ENCODE results near the gene GBE1.
"Not testable (repeated sequence)": the region's sequence is repeated elsewhere in the genome, so short reads cannot be mapped to it uniquely, and the experiment has no call there.

Gene GBE1

GRCh38 chr3:81758275-81758674 is 3.2 kb downstream of the GBE1 start:
- peak; percentile 44 for DNase-seq (ENCODE audit: low read depth)
- H3K4me3 ChIP-seq (ENCODE audit: control insufficient read depth, low read depth, low read length): no peak overlapping the region
- no peak for TF ChIP-seq CTCF (IDR thresholded peaks at IDR 0.05; ENCODE audit: control insufficient read depth, insufficient read depth, low read depth, low read length, missing control alignments)

GRCh38 chr3:81753416-81754027 is 7.9 kb downstream of the GBE1 start:
- no peak for TF ChIP-seq CTCF (IDR thresholded peaks at IDR 0.05; ENCODE audit: control insufficient read depth, insufficient read depth, low read depth, low read length, missing control alignments)
- H3K4me3 ChIP-seq (ENCODE audit: control insufficient read depth, low read depth, low read length): no peak overlapping the region
- DNase-seq (ENCODE audit: low read depth): no peak

DNA sequence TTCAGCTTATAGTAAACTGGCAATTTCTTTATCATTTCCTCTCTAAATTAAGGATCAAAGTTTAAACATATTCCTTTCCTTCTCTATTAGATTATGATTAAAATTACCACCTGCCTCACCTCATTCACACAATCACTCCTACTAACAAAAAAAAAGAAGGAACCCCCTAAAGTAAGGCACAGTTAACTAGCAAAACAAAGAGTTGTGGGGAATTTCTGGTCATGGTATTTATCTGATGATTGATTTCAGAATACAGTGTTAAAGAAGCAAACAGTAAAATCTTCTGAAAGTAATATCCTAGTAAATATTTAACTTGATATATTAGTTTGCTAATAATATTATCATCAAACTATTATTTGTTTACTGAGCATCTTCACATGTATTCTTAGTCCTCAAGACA is 8.8 kb downstream of the GBE1 start:
- DNase-seq (ENCODE audit: low read depth): no peak
- TF ChIP-seq CTCF (IDR thresholded peaks at IDR 0.05; ENCODE audit: control insufficient read depth, insufficient read depth, low read depth, low read length, missing control alignments): no peak

GRCh38 chr3:81749265-81749664 is 12.2 kb downstream of the GBE1 start:
- H3K4me3 ChIP-seq (ENCODE audit: control insufficient read depth, low read depth, low read length): no peak overlapping the region
- DNase-seq (ENCODE audit: low read depth): no peak
- no peak for TF ChIP-seq CTCF (IDR thresholded peaks at IDR 0.05; ENCODE audit: control insufficient read depth, insufficient read depth, low read depth, low read length, missing control alignments)

More for the DNA sequence above, 8.8 kb downstream of the GBE1 start:
- no peak overlapping the region for H3K4me3 ChIP-seq (ENCODE audit: control insufficient read depth, low read depth, low read length)

DNA sequence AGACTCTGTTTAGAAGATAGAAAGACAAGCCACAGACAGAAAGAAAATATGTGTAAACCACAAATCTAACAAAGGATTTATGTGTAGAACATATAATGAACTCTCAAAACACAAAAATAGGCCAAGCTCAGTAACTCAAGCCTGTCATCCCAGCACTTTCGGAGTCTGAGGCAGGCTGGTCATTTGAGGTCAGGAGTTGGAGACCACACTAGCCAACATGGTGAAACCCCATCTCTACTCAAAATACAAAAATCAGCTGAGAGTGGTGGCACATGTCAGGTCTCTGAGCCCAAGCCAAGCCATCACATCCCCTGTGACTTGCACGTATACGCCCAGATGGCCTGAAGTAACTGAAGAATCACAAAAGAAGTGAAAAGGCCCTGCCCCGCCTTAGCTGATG is 14.2 kb downstream of the GBE1 start:
- H3K4me3 ChIP-seq (ENCODE audit: control insufficient read depth, low read depth, low read length): not testable (repeated sequence)

DNA sequence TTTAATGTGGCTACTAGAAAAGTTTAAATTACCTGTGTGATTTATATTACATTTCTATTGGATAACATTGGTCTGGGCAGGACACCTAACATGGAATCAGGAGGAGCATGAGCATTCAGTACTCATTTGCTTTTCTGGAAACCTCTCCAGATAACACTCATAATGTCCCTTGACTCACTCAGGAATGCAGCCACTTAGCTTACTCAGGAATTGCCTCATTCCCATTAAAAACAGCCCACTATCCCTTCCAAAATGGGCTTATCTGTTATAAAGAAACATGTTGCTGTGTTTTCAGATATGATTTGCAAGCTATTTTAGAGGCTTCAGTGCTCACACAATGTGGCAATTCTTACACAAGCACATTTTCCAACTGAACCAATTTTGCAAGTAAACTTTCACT is 17.1 kb downstream of the GBE1 start:
- DNase-seq (ENCODE audit: low read depth): peak; percentile 95
- no peak for TF ChIP-seq CTCF (IDR thresholded peaks at IDR 0.05; ENCODE audit: control insufficient read depth, insufficient read depth, low read depth, low read length, missing control alignments)
- H3K4me3 ChIP-seq (ENCODE audit: control insufficient read depth, low read depth, low read length): no peak overlapping the region

More for the DNA sequence above, 14.2 kb downstream of the GBE1 start:
- DNase-seq (ENCODE audit: low read depth): not testable (repeated sequence)

- peak; percentile 91 for DNase-seq (ENCODE audit: low read depth)
- H3K4me3 ChIP-seq (ENCODE audit: control insufficient read depth, low read depth, low read length): no peak overlapping the region
- no peak for TF ChIP-seq CTCF (IDR thresholded peaks at IDR 0.05; ENCODE audit: control insufficient read depth, insufficient read depth, low read depth, low read length, missing control alignments)
Observed at GRCh38 chr3:81743096-81744025, 18.1 kb downstream of the GBE1 start.

Data from AG09309 (cell line).